ENCODE data around the gene WDR20.

DNA sequence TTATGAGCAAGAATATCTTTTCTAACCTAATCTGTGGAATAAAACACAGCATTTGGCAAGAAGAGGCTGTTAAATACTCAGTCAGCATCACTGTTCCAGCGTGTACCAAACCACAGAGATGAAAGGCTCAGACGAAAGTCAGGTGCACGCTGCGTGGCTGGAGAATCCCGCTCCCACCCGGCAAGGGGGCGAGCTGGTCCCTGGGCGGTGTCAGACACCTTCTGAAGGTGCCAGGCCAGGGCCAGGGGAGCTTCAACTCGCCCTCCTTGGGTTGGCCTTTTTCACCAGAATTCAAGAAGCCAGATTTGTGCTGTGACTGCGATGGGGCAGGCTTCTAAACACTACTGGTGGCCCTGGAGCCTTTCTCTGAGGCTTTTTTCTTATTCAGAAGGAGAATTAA, 73.1 kb downstream of the WDR20 start:
- TF ChIP-seq, protein P1, sequence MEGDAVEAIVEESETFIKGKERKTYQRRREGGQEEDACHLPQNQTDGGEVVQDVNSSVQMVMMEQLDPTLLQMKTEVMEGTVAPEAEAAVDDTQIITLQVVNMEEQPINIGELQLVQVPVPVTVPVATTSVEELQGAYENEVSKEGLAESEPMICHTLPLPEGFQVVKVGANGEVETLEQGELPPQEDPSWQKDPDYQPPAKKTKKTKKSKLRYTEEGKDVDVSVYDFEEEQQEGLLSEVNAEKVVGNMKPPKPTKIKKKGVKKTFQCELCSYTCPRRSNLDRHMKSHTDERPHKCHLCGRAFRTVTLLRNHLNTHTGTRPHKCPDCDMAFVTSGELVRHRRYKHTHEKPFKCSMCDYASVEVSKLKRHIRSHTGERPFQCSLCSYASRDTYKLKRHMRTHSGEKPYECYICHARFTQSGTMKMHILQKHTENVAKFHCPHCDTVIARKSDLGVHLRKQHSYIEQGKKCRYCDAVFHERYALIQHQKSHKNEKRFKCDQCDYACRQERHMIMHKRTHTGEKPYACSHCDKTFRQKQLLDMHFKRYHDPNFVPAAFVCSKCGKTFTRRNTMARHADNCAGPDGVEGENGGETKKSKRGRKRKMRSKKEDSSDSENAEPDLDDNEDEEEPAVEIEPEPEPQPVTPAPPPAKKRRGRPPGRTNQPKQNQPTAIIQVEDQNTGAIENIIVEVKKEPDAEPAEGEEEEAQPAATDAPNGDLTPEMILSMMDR (conservative IDR thresholded peaks at IDR 0.05; ENCODE audit: low read depth, low read length) = no peak
- no peak for TF ChIP-seq EZH2phosphoT487 (IDR thresholded peaks at IDR 0.05; ENCODE audit: borderline replicate concordance, low read length)
- no peak for TF ChIP-seq EZH2 (IDR thresholded peaks at IDR 0.05; ENCODE audit: low read length, unreplicated experiment)
